ENCODE measurements around the gene SRPK3. TPM values are rescaled to one million over a fixed set of nuclear protein-coding genes. Genes with fewer than 3 reads are reported as not detected.

The SRPK3 gene
- total RNA-seq, 1 donor from 2014 or later: 0.18 TPM

DNA sequence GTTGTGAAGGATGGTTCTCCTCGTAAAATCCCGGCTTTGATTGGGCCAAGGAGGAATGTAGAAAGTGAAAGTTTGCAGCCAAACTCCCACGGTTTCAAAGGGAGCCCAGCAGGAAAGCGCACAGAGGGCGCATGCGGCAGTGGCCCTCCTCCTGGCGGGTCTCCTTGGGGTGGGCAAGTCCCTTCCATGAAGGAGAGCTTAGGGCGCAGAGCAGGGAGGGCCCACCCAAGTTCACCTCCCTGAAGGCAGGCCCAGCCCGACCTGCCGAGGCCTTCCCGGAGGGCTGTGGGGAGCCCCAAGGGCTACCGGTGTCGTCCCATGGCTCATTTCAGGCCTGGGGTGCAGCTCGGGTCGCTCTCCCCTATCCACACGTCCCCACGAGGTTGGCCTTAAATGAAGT is 47.5 kb downstream of the SRPK3 start:
- Mint-ChIP-seq H3K9me3 (ENCODE audit: unreplicated experiment) (no peaks in the 10 kb centered on the region), H3K27ac (ENCODE audit: unreplicated experiment) (no peak overlapping the region), H3K27me3 (ENCODE audit: unreplicated experiment) (peaks cover 4% of the 10 kb centered on the region), H3K4me3 (ENCODE audit: unreplicated experiment) (no peak overlapping the region), H3K4me1 (ENCODE audit: unreplicated experiment) (peaks cover 7% of the 10 kb centered on the region), H3K36me3 (ENCODE audit: low read depth, unreplicated experiment) (no peaks in the 10 kb centered on the region)
- no peak for DNase-seq (ENCODE audit: low spot score)
- TF ChIP-seq, protein P1, sequence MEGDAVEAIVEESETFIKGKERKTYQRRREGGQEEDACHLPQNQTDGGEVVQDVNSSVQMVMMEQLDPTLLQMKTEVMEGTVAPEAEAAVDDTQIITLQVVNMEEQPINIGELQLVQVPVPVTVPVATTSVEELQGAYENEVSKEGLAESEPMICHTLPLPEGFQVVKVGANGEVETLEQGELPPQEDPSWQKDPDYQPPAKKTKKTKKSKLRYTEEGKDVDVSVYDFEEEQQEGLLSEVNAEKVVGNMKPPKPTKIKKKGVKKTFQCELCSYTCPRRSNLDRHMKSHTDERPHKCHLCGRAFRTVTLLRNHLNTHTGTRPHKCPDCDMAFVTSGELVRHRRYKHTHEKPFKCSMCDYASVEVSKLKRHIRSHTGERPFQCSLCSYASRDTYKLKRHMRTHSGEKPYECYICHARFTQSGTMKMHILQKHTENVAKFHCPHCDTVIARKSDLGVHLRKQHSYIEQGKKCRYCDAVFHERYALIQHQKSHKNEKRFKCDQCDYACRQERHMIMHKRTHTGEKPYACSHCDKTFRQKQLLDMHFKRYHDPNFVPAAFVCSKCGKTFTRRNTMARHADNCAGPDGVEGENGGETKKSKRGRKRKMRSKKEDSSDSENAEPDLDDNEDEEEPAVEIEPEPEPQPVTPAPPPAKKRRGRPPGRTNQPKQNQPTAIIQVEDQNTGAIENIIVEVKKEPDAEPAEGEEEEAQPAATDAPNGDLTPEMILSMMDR (IDR thresholded peaks at IDR 0.05; ENCODE audit: unreplicated experiment): no peak

DNA sequence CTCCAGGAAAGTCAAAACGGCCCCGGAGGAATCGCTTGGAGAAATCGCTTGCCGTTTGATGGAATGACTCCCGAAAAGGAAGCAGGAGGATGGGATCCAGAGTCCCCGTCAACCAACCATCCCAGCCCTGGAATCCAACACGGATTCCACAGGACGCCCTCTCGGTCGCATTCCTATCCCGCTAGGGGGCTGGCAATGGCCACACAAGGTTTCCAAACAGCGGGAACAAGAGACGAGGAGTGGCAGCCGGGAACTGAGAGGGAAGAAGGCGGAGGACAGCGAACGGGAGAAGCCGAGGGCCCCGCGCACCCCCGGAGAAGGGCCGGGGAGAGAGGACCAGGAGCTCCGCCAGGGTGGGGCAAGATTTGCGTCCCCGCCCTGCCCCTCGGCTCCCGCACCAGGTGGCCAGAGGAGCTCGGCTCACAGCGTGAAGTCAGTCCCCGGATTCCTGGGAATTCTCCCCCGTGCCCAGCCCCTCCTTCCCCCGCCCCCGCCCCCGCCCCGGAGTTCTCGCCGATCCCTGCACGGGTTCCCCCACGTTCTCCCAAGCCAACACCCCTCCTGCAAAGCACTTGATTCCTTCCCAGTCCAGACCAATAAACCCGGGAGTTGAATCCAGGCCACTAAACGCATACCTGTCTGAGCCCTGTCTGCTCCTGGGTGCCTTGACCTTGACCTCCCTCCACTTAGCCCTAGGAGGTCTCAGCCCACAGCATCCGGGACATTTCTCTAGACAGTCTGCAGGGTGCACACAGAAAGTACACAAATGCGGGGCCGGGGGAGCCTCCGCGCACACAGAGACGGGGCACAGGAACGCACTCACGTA is 48.1 kb downstream of the SRPK3 start:
- Mint-ChIP-seq H3K9me3 (ENCODE audit: unreplicated experiment) (no peaks in the 10 kb centered on the region), H3K36me3 (ENCODE audit: low read depth, unreplicated experiment) (no peaks in the 10 kb centered on the region), H3K4me1 (ENCODE audit: unreplicated experiment) (peaks cover 7% of the 10 kb centered on the region), H3K27ac (ENCODE audit: unreplicated experiment) (no peak overlapping the region), H3K4me3 (ENCODE audit: unreplicated experiment) (no peak overlapping the region), H3K27me3 (ENCODE audit: unreplicated experiment) (peaks cover 4% of the 10 kb centered on the region)
- TF ChIP-seq, protein P1 (IDR thresholded peaks at IDR 0.05; ENCODE audit: unreplicated experiment): no peak
- no peak for DNase-seq (ENCODE audit: low spot score)

DNA sequence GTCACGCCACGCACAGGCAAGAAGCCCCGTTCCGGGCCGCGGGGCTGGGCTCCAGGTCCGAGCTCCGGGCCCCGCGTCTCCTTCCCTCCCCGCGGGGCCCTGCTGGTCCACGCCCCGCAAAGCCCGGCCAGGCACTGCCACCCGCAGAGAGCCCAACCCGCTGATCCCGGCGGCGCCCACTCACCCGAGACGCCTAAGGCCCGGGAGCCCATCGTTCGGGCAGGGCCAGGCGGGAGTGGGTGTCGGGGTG is 48.6 kb downstream of the SRPK3 start:
- no peaks in the 10 kb centered on the region for H3K9me3 Mint-ChIP-seq (ENCODE audit: unreplicated experiment)
- TF ChIP-seq, protein P1 (IDR thresholded peaks at IDR 0.05; ENCODE audit: unreplicated experiment): no peak
- no peak for DNase-seq (ENCODE audit: low spot score)
- H3K27me3 Mint-ChIP-seq (ENCODE audit: unreplicated experiment): peaks cover 4% of the 10 kb centered on the region
- H3K4me1 Mint-ChIP-seq (ENCODE audit: unreplicated experiment): peaks cover 7% of the 10 kb centered on the region
- H3K4me3 Mint-ChIP-seq (ENCODE audit: unreplicated experiment): no peak overlapping the region
- no peak overlapping the region for H3K27ac Mint-ChIP-seq (ENCODE audit: unreplicated experiment)
- H3K36me3 Mint-ChIP-seq (ENCODE audit: low read depth, unreplicated experiment): no peaks in the 10 kb centered on the region

DNA sequence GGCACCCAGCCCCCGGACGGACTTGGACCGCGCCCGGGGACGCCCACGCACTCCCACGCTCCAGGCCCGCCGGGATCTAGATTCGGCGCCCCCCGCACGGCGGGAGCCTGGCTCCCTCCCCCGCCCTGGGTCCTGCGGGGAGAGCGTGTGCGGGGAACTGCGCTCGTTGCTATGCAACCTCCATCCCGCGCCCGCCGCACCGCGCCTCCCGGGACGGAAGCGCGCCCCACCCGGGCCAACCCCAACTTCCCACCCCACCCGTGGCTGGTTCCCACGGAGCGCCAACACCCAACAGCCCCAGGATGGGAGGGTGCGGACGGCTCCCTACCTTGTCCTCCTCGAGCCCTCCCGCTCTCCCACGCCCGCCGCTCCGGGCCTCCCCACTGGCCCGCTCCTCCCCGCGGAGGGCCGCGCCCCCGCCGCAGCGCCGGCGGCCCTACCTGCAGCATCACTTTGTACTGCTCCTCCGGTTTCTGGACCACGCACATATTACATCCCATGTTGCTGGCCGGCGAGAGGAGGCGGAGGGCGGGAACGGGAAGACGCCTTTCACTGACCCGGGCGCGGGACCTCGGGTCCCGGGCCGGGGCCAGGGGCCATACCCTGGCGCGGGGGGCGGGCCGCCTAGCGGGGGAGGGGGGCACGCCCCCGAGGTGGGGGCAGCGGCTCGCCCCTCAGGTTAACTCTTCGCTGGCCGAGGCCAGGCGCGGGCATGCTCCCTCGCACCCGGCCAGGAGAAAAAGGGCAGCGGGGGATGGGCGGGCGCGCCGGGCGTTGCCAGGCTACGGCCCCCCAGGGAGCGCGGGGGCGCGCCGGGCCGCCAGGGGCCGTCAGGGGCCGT is 49.2 kb downstream of the SRPK3 start, which contains the start of gene PDZD4:
PDZD4 (minus strand) TSS at position 746 of the 841 bp plus-strand sequence; CDS start at position 500, 246 bp downstream.
- H3K27ac Mint-ChIP-seq (ENCODE audit: unreplicated experiment): no peak within 1 kb of the TSS
- H3K4me3 Mint-ChIP-seq (ENCODE audit: unreplicated experiment): no peak within 1 kb of the TSS
- no peaks in the 10 kb centered on the region for H3K36me3 Mint-ChIP-seq (ENCODE audit: low read depth, unreplicated experiment)
- no peak for DNase-seq (ENCODE audit: low spot score)
- peaks cover 7% of the 10 kb centered on the region for H3K27me3 Mint-ChIP-seq (ENCODE audit: unreplicated experiment)
- H3K4me1 Mint-ChIP-seq (ENCODE audit: unreplicated experiment): peaks cover 7% of the 10 kb centered on the region
- H3K9me3 Mint-ChIP-seq (ENCODE audit: unreplicated experiment): no peaks in the 10 kb centered on the region
- TF ChIP-seq, protein P1 (IDR thresholded peaks at IDR 0.05; ENCODE audit: unreplicated experiment): no peak

Data from endothelial cell (in vitro differentiated cells).